ENCODE measurements around the gene CLBA1.
"Not testable (repeated sequence)": the region's sequence is repeated elsewhere in the genome, so short reads cannot be mapped to it uniquely, and the experiment has no call there.

Gene CLBA1

DNA sequence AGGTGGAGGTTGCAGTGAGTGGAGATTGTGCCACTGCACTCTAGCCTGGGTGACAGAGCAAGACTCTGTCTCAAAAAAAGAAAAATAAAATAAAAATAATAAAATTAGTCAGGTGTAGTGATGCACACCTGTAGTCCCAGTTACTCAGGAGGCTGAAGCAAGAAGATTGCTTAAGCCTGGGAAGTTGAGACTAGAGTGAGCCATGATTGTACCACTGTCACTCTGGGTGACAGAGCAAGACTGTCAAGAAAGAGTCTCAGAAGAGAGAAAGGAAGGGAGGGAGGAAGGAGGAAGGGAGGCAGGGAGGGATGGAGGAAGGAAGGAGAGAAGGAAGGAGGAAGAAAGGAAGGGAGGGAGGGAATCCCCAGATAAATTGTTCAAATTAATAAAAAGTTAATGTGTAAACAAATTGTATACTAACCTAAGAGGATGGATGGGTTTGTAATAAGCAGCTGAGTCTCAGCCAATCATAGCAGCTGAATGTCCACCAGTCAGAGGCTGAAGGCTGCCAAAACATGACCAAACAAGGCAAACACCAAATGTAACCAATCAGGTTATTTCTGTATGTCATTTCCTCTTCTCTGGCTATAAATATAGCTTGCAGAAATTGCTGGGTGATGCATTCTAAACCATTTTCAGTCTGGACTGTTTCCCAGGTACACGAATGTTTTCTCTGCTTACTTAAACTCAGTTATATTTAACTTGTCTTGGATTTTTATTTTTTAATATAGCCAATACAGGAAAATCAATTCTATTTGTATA lies 41.4 kb downstream of the CLBA1 start:
- DNase-seq: peak; percentile 58

DNA sequence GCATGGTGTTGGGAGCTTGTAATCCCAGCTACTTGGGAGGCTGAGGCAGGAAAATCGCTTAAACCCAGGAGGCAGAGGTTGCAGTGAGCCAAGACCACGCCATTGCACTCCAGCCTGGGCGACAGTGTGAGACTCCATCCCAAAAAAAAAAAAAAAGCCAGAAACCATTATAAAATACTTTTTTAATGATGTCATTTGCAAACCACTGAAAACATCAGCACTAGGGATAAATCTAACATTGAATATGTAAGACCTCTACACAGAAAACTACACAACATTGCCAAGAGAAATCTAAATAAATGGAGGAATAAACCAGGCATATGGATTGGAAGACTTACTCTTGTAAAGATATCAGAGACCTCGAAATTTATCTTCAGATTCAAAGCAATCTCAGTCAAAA lies 42.1 kb downstream of the CLBA1 start:
- not testable (repeated sequence) for DNase-seq

DNA sequence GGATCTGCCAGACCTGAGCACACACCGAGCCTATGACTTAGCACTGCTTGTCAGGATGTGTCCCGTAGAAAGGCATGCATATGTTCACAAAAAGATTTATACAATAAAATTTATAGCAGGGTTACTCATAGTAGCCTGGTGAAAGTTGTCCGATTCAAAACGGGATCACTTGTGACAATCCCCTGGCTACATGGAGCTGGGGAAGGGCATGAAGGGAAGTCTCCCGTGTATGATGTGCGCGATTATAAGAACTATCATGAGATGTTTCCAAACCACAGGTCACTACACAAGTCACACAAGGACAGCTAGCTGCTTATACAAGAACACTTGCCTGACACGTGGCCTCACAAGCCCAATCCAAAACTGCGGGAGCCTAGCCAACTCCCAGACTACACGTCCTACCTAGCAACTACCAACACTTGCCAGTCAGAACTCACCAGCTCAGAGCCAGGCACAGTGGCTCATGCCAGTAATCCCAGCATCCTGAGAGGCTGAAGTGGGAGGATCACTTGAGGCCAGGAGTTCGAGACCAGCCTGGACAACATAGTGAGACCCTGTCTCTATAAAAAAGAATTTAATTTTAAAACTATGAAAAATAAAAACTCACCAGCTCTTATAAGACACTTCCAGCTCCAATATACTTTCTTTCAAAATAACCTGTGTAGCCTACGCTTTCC lies 42.8 kb downstream of the CLBA1 start:
- DNase-seq: peak; percentile 45

DNA sequence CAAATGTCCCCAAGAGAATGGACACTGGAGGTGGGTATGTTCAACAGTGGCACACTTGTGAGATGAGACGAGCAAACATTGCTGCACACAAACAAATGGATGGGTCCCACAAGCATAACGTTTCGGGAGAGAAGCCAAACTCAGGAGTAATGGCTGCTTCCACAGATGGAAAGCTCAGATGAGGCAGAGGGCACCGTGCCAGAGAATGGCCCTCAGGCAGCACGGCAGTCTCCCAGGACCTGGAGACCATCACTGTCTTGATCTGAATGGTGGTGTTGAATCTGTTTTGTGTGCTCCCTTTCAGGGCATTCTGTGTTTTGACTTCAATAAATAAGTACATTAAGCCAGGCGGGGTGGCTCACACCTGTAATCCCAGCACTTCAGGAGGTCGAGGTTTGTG lies 43.8 kb downstream of the CLBA1 start:
- no peak for DNase-seq

DNA sequence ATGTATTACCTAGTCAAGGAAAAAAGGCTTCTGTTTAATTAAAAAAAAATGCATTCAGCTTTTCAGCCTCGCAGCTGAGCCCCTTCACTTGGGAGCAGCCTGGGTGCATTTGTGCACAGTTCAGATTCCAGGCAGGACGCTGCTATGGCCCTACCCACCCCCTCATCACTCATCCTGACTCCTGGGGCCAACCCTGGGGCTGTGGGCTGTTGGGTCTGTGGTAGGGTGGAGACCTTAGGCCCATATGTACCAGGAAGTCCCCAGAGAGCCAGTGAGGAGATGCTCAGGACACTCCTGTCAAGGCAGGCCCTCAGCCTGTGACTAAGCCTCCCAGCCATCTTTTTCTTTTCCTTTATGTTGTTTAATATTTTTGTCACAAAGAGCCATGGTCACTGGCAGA lies 44.6 kb downstream of the CLBA1 start:
- DNase-seq: no peak

DNA sequence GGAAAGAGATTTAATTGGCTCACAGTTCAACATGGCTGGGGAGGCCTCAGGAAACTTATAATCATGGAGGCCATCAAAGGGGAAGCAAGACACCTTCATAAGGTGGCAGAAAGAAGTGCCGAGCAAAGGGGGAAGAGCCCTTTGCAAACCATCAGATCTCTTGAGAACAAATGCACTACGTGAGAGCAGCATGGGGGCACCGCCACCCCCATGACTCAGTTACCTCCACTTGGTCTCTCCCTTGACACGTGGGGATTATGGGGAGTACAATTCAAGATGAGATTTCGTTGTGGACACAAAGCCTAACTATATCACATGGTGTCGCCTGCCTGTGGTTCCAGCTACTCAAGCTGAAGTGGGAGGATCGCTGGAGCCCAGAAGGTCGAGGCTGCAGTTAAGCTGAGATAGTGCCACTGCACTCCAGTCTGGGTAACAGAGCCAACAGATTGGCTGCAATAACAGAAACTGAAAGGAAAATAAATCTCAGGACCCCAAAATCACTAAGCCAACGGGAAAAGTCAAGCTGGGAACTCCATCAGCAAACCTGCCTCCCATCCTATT lies 45.3 kb downstream of the CLBA1 start:
- DNase-seq: no peak

DNA sequence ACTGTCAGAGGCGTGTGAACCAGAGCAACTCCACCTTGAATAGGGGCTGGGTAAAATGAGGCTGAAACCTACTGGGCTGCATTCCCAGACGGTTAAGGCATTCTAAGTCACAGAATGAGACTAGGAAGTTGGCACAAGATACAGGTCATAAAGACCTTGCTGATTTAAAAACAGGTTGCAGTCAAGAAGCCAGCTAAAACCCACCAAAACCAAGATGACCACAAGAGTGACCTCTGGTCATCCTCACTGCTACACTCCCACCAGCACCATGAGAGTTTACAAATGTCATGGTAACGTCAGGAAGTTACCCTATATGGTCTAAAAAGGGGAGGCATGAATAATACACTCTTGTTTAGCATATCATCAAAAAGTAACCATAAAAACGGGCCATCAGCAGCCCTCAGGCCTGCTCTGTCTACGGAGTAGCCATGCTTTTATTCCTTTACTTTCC lies 46.9 kb downstream of the CLBA1 start:
- DNase-seq: peak; percentile 40

DNA sequence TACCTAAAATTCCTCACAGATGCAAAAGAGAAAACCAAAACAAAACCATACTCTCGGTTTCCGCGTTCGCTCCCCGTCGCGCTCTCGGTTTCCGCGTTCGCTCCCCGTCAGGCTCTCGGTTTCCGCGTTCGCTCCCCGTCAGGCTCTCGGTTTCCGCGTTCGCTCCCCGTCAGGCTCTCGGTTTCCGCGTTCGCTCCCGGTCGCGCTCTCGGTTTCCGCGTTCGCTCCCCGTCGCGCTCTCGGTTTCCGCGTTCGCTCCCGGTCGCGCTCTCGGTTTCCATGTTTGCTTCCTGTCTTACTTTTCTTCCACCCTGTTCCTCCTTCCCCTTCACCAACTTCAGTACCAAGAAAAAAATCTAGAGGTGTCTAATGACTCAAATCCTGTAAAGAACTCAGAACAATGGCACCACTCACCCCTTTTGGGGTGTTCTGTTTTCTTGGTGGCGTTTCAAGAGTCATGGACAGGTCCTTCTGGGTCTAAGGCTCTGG lies 47.9 kb downstream of the CLBA1 start:
- not testable (repeated sequence) for DNase-seq

DNA sequence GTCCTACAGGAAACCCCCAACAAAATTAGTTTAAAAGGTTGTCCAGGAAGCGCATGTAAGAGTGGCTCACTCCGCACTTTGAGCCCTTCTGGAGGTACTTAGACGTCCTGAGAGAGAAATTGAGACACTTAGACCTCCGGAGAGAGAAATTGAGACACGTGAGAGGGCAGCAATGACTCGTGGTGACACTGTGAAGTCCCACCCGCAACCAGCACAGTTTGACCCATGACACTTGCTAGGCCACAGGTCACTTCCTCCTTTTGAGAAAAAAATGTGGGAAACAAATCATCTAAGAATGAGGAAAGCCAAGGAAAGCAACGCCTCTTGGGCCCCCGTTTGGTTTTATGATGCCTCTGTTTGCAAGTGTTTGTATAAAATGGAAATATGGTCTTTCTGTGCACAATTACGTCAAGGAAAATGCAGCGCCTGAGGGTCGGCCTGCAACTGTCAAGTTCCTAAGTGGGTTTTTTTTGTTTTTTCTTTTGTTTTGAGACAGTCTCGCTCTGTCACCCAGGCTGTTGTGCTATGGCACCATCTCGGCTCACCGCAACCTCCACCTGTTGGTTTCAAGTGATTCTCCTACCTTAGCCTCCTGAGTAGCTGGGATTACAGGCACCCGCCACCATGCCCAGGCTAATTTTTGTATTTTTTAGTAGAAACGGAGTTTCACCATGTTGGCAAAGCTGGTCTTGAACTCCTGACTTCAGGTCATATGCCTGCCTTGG lies 48.9 kb downstream of the CLBA1 start:
- DNase-seq: no peak

DNA sequence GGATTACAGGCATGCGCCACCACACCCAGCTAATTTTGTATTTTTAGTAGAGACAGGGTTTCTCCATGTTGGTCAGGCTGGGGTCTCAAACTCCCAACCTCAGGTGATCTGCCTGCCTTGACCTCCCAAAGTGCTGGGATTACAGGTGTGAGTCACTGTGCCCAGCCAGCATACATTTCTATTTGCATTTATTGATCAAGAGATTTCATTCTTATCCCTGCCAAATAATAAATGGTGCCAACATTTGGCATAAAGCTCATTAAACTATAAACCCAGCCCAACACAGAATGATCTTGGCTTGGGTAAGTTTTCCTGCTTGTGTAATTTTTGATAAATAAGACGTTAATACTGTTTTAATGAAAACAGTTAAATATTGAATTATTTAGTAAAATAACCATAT lies 50.0 kb downstream of the CLBA1 start:
- DNase-seq: not testable (repeated sequence)

DNA sequence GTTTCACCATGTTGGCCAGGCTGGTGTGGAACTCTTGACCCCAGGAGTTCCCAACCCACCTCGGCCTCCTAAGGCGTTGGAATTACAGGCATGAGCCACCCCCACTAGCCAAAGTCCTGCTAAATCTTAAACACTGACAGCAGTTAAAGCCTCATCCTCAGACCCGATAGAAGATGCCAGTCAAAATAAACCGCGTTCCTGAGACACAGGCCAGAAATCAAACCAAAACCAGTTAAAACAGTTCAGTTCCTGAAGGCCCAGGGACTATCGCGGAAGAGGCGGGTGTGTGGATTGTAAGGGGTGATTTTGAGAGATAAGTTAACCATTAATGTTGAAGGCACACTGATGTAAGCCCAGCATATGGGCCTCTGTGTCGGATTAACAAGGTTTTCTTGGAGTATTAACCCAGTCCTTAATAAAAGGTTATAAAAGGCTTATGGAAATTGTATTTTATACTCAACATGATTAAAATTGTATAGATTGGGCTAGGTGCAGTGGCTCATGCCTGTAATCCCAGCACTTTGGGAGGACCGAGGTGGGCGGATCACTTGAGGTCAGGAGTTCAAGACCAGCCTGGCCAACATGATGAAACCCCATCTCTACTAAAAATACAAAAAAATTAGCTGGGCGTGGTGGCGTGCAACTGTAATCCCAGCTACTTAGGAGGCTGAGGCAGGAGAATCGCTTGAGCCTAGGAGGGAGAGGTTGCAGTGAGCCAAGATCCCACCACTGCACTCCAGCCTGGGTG lies 54.0 kb downstream of the CLBA1 start:
- DNase-seq: peak; percentile 49

DNA sequence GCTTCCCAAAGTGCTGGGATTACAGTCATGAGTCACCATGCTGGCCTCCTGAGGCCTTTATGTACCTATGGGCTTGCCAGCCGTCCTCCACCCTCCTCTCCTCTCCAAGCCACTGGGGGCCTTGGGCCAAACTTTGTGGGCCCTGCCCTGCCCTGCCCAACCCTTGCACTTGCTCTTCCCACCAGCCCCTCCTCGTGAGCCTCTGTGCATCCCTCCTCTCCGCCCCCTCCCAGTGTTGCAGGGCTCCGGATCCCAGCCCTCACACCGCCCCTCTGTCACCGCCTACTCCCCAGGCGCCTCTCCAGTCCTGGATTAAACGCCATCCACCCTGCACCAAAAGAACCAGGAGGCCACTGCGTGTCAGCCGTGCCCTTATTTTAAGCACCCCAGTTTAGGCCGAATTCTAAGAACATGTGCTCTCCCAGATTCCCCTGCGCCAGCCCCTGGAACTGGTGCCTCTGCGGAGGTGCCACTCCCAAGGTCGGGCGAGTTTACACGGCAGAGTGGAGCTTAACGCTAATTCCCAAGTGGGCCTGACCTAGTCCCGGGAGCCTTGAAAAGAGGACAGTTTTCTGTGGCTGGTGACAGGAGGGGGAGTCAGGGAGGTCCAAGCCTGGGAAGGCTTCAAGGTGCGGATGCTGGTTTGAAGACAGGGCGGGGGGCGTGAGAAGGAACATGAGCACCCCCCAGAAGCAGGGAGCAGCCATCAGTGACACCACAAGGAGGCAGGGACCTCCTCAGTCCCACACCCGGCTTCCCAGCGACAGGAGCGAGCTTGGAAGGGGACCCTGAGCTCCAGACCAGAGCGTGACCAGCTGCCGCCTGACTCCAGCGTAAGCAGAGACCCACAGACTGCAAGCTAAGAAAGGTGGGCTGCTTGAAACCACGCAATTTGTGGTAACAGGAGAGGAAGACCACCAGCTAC lies 56.5 kb downstream of the CLBA1 start:
- DNase-seq: no peak

DNA sequence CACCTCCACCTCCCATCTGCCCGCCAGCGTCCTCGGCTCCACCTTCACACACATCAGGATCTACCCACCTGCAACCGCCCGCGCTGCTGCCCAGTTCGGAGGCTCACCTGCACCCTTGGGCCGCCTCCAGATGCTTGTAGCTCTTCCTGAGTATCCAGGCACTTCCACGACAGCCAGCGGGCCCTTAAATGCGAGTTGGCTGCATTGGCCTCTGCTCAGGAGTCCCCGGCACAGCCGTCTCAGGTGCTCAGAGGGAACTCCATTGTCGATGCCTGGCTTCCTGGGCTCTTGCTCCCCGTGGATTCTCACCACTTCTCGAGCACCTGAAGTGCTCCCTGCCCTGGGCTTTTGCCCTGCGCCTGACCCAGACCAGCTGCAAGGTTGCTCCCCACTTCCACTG lies 57.2 kb downstream of the CLBA1 start:
- no peak for DNase-seq

DNA sequence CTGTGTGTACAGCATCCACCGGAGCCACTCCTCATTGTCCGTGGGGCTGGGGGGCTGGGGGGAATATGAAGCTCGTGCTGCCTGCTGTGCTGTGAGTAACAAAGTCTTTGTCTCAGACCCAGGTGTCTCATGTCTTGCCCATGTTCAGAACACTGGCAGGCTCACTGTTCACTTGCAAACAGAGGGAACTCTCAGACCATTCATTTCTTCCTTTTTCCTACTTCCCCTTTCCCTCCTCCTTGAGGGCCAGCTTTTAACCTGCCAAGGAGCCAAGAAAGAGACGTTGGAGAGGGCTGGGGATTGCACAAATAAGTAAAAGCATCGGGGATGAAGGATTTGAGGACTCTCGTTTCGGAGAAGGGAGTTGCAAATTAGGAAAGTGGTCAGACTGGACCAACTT lies 58.1 kb downstream of the CLBA1 start:
- DNase-seq: no peak

Data from fibroblast of upper back skin (primary cell).